HEK293 (cell line): Measurements from ENCODE around the gene FUOM.
"Not testable (repeated sequence)": the region's sequence is repeated elsewhere in the genome, so short reads cannot be mapped to it uniquely, and the experiment has no call there.

Source experiments
- CTCF ChIA-PET: fragments of 350-600 bp; formaldehyde crosslinking; extraction: SDS; loops from one replicate; lab custom pipeline; 2021; ENCODE audit warnings: antibody characterized with exemption; lab: Yijun Ruan, JAX
- POLR2A ChIA-PET: fragments of 300-600 bp; formaldehyde crosslinking; extraction: SDS; loops from one replicate; lab custom pipeline; 2020; ENCODE audit warnings: antibody characterized with exemption, inconsistent platforms; lab: Yijun Ruan, JAX
- H3K27ac ChIP-seq: fragments of 200-500 bp; sonication (Bioruptor generic); 2 replicates; pipeline ENCODE4 v1.5.1; 2014; ENCODE audit warnings: low read depth, low read length, control low read depth, inconsistent platforms; ENCODE audit errors: extremely low read depth
- H3K36me3 ChIP-seq, 2 experiments: fragments of 200-500 bp in 1 of 2; sonication (Bioruptor generic) in 1 of 2; 1 replicate in 1 of 2; 2 replicates in 1 of 2; pipeline ENCODE4 v1.5.1; 2014 to 2017; ENCODE audit warnings: inconsistent platforms in 2 of 2, low read length in 2 of 2; ENCODE audit not compliant: control insufficient read depth in 2 of 2, insufficient read depth in 1 of 2
- H3K4me1 ChIP-seq: fragments of 200-500 bp; sonication (Bioruptor generic); 2 replicates; pipeline ENCODE4 v1.5.1; 2014; ENCODE audit warnings: mild to moderate bottlenecking, low read length, inconsistent platforms; ENCODE audit not compliant: control insufficient read depth, insufficient read depth
- H3K4me3 ChIP-seq: 2 replicates; pipeline ENCODE4 v1.5.1; 2011; ENCODE audit warnings: low read depth, mild to moderate bottlenecking, control low read depth, low read length, moderate library complexity
- H3K9me3 ChIP-seq: fragments of 200-500 bp; sonication (Bioruptor generic); 2 replicates; pipeline ENCODE4 v1.5.1; 2014; ENCODE audit warnings: low read depth, low read length, inconsistent platforms; ENCODE audit not compliant: control insufficient read depth, insufficient read depth
- GLIS2 ChIP-seq: fragments of 450-650 bp; formaldehyde crosslinking; IDR thresholded peaks from 2 replicates; pipeline ENCODE4 v1.5.1; 2016; ENCODE audit warnings: missing biosample characterization, missing genetic modification characterization
- KLF1 ChIP-seq: fragments of 450-650 bp; formaldehyde crosslinking; IDR thresholded peaks from 2 replicates; pipeline ENCODE4 v1.5.1; 2016; ENCODE audit warnings: missing biosample characterization, missing genetic modification characterization
- KLF9 ChIP-seq: fragments of 450-650 bp; formaldehyde crosslinking; IDR thresholded peaks from 2 replicates; pipeline ENCODE4 v1.5.1; 2016; ENCODE audit warnings: missing biosample characterization, missing genetic modification characterization, low read depth
- SP2 ChIP-seq: fragments of 450-650 bp; formaldehyde crosslinking; IDR thresholded peaks from 2 replicates; pipeline ENCODE4 v1.5.1; 2016; ENCODE audit warnings: missing biosample characterization, missing genetic modification characterization
- SP3 ChIP-seq: fragments of 450-650 bp; formaldehyde crosslinking; IDR thresholded peaks from 2 replicates; pipeline ENCODE4 v1.5.1; 2016; ENCODE audit warnings: missing biosample characterization, missing genetic modification characterization
- ZBTB20 ChIP-seq: fragments of 450-650 bp; formaldehyde crosslinking; IDR thresholded peaks from 2 replicates; pipeline ENCODE4 v1.5.1; 2016; ENCODE audit warnings: missing biosample characterization, missing genetic modification characterization
- ZIC2 ChIP-seq: fragments of 450-650 bp; formaldehyde crosslinking; IDR thresholded peaks from 2 replicates; pipeline ENCODE4 v1.5.1; 2016; ENCODE audit warnings: missing biosample characterization, missing genetic modification characterization
- ZNF121 ChIP-seq: fragments of 450-650 bp; formaldehyde crosslinking; IDR thresholded peaks from 2 replicates; pipeline ENCODE4 v1.5.1; 2016; ENCODE audit warnings: missing biosample characterization, missing genetic modification characterization
- ZNF16 ChIP-seq: fragments of 450-650 bp; formaldehyde crosslinking; IDR thresholded peaks from 2 replicates; pipeline ENCODE4 v1.5.1; 2016; ENCODE audit warnings: low read depth, missing biosample characterization, missing genetic modification characterization
- ZNF2 ChIP-seq: fragments of 450-650 bp; formaldehyde crosslinking; IDR thresholded peaks from 2 replicates; pipeline ENCODE4 v1.5.1; 2016; ENCODE audit warnings: missing biosample characterization, missing genetic modification characterization
- ZNF202 ChIP-seq: fragments of 450-650 bp; formaldehyde crosslinking; IDR thresholded peaks from 2 replicates; pipeline ENCODE4 v1.5.1; 2016; ENCODE audit warnings: missing biosample characterization, missing genetic modification characterization, borderline replicate concordance
- ZNF214 ChIP-seq: fragments of 450-650 bp; formaldehyde crosslinking; IDR thresholded peaks from 2 replicates; pipeline ENCODE4 v1.5.1; 2017; ENCODE audit warnings: missing biosample characterization, mild to moderate bottlenecking, missing genetic modification characterization, borderline replicate concordance
- ZNF335 ChIP-seq: fragments of 450-650 bp; formaldehyde crosslinking; conservative IDR thresholded peaks from 2 replicates; pipeline ENCODE4 v1.5.1; 2016; ENCODE audit warnings: missing biosample characterization, missing genetic modification characterization
- ZNF341 ChIP-seq: fragments of 450-650 bp; formaldehyde crosslinking; IDR thresholded peaks from 2 replicates; pipeline ENCODE4; 2016; ENCODE audit warnings: low read depth, missing biosample characterization, missing genetic modification characterization
- TF ChIP-seq, protein P1 (sequence below): fragments of 450-650 bp; formaldehyde crosslinking; IDR thresholded peaks from 2 replicates; pipeline ENCODE4 v1.5.1; 2016; ENCODE audit warnings: missing biosample characterization, missing genetic modification characterization
- TF ChIP-seq, protein P2 (sequence below): fragments of 450-650 bp; formaldehyde crosslinking; IDR thresholded peaks from 2 replicates; pipeline ENCODE4 v1.5.1; 2017; ENCODE audit warnings: missing biosample characterization, missing genetic modification characterization
- TF ChIP-seq, protein P3 (sequence below): fragments of 450-650 bp; formaldehyde crosslinking; IDR thresholded peaks from 2 replicates; pipeline ENCODE4 v1.5.1; 2017; ENCODE audit warnings: missing biosample characterization, mild to moderate bottlenecking, missing genetic modification characterization, moderate library complexity
- TF ChIP-seq, protein P4 (sequence below): fragments of 450-650 bp; IDR thresholded peaks from 2 replicates; pipeline ENCODE4 v1.5.1; 2018; ENCODE audit warnings: missing biosample characterization, mild to moderate bottlenecking, missing genetic modification characterization
- TF ChIP-seq, protein P5 (sequence below): fragments of 450-650 bp; formaldehyde crosslinking; IDR thresholded peaks from 2 replicates; pipeline ENCODE4 v1.5.1; 2017; ENCODE audit warnings: missing biosample characterization, missing genetic modification characterization

Gene FUOM

DNA sequence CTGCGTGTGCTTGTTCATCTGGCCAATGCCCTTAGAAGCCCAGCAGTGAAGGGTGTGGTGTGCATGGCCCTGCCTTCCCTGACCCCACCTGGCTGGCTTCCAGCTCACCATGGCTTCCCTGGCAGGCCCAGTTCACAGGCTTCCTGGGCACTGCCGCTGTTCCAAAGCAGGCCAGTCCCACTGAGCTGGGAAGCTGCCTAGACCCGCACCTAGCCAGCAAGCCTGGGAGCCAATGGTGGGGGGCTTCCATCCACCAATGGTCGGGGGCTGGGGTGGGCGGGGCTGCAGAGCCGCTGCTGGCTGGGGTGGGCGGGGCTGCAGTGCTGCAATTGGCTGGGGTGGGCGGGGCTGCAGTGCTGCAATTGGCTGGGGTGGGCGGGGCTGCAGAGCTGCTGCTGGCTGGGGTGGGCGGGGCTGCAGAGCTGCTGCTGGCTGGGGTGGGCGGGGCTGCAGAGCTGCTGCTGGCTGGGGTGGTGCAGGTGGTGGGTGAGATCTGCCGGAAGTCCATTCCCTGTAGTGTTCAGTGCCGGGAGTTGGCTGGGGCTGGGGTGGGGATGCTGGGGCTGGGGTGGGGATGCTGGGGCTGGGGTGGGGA, 33.5 kb downstream of the FUOM start:
- Histone ChIP-seq H3K9me3 (no peaks in the 10 kb centered on the region), H3K36me3 (no peaks in the 10 kb centered on the region), H3K4me3 (peak overlapping the region; percentile 38), H3K4me1 (peaks cover 8% of the 10 kb centered on the region; the same call in 1 of the 2 replicates), H3K27ac (no peak overlapping the region)
- ChIA-PET POLR2A (interaction anchor here (0.7 to 1.9 kb wide), 3 partner anchors 9 to 356 kb away, joined by 4 to 15 read pairs (median 4); no protein-coding TSS in a partner anchor), CTCF (interaction anchor here (0.5 to 1.2 kb wide), 3 partner anchors 16 to 181 kb away, joined by 3 to 5 read pairs (median 5); no protein-coding TSS in a partner anchor)
- TF ChIP-seq SP3 (peak; percentile 35; the same call in 1 of the 2 replicates), ZNF335 (peak; percentile 74), ZBTB20 (tag by site-specific recombination) (peak; percentile 36; the same call in 1 of the 2 replicates), ZNF214 (tag by site-specific recombination) (no peak), GLIS2 (peak; percentile 29; the same call in 1 of the 2 replicates), ZNF202 (tag by site-specific recombination) (no peak), SP2 (tag by site-specific recombination) (peak; percentile 32), ZNF341 (tag by site-specific recombination) (peak; percentile 76), ZIC2 (tag by site-specific recombination) (peak; percentile 55; the same call in 1 of the 2 replicates), KLF9 (tag by site-specific recombination) (peak; percentile 68), ZNF16 (tag by site-specific recombination) (no peak), ZNF121 (tag by site-specific recombination) (peak; percentile 81), KLF1 (peak; percentile 59), ZNF2 (tag by site-specific recombination) (no peak)
- TF ChIP-seq, protein P1, sequence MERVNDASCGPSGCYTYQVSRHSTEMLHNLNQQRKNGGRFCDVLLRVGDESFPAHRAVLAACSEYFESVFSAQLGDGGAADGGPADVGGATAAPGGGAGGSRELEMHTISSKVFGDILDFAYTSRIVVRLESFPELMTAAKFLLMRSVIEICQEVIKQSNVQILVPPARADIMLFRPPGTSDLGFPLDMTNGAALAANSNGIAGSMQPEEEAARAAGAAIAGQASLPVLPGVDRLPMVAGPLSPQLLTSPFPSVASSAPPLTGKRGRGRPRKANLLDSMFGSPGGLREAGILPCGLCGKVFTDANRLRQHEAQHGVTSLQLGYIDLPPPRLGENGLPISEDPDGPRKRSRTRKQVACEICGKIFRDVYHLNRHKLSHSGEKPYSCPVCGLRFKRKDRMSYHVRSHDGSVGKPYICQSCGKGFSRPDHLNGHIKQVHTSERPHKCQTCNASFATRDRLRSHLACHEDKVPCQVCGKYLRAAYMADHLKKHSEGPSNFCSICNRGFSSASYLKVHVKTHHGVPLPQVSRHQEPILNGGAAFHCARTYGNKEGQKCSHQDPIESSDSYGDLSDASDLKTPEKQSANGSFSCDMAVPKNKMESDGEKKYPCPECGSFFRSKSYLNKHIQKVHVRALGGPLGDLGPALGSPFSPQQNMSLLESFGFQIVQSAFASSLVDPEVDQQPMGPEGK = peak; percentile 67
- TF ChIP-seq, protein P2, sequence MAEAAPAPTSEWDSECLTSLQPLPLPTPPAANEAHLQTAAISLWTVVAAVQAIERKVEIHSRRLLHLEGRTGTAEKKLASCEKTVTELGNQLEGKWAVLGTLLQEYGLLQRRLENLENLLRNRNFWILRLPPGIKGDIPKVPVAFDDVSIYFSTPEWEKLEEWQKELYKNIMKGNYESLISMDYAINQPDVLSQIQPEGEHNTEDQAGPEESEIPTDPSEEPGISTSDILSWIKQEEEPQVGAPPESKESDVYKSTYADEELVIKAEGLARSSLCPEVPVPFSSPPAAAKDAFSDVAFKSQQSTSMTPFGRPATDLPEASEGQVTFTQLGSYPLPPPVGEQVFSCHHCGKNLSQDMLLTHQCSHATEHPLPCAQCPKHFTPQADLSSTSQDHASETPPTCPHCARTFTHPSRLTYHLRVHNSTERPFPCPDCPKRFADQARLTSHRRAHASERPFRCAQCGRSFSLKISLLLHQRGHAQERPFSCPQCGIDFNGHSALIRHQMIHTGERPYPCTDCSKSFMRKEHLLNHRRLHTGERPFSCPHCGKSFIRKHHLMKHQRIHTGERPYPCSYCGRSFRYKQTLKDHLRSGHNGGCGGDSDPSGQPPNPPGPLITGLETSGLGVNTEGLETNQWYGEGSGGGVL = no peak
- TF ChIP-seq, protein P3, sequence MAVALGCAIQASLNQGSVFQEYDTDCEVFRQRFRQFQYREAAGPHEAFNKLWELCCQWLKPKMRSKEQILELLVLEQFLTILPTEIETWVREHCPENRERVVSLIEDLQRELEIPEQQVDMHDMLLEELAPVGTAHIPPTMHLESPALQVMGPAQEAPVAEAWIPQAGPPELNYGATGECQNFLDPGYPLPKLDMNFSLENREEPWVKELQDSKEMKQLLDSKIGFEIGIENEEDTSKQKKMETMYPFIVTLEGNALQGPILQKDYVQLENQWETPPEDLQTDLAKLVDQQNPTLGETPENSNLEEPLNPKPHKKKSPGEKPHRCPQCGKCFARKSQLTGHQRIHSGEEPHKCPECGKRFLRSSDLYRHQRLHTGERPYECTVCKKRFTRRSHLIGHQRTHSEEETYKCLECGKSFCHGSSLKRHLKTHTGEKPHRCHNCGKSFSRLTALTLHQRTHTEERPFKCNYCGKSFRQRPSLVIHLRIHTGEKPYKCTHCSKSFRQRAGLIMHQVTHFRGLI (tag by site-specific recombination) = 0 out of 2 replicates have a peak, but pooled peaks have one; percentile 26
- TF ChIP-seq, protein P4, sequence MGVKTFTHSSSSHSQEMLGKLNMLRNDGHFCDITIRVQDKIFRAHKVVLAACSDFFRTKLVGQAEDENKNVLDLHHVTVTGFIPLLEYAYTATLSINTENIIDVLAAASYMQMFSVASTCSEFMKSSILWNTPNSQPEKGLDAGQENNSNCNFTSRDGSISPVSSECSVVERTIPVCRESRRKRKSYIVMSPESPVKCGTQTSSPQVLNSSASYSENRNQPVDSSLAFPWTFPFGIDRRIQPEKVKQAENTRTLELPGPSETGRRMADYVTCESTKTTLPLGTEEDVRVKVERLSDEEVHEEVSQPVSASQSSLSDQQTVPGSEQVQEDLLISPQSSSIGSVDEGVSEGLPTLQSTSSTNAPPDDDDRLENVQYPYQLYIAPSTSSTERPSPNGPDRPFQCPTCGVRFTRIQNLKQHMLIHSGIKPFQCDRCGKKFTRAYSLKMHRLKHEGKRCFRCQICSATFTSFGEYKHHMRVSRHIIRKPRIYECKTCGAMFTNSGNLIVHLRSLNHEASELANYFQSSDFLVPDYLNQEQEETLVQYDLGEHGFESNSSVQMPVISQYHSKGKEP (tag by site-specific recombination) = no peak
- TF ChIP-seq, protein P5, sequence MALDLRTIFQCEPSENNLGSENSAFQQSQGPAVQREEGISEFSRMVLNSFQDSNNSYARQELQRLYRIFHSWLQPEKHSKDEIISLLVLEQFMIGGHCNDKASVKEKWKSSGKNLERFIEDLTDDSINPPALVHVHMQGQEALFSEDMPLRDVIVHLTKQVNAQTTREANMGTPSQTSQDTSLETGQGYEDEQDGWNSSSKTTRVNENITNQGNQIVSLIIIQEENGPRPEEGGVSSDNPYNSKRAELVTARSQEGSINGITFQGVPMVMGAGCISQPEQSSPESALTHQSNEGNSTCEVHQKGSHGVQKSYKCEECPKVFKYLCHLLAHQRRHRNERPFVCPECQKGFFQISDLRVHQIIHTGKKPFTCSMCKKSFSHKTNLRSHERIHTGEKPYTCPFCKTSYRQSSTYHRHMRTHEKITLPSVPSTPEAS (tag by site-specific recombination) = no peak

DNA sequence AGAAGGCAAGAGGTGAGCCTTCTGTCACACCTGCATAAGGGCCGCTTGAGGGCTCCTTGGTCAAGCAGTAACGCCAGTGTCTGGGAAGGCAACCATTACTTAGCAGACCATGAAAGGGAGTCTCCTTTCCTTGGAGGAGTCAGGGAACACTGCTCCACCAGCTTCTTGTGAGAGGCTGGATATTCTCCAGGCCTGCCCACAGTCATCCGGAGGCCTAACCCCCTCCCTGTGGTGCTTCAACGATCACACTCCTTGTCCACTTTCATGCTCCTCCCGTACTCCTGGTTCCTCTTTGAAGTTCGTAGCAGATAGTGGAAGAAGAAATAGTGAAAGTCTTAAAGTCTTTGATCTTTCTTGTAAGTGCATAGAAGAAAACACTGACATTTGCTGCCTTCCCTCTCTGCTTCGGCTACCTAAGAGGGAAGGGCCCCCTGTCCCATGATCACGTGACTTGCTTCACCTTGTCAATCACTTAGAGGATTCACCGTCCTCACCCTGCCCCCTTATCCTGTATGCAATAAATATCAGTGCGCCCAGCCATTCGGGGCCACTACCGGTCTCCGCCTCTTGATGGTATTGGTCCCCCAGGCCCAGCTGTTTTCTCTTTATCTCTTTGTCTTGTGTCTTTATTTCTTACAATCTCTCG, 35.6 kb downstream of the FUOM start:
- H3K4me1 ChIP-seq, H3K4me3 ChIP-seq, H3K9me3 ChIP-seq, H3K36me3 ChIP-seq, H3K27ac ChIP-seq, POLR2A ChIA-PET: not testable (repeated sequence)
- CTCF ChIA-PET = interaction anchor here (1.6 kb wide), 1 partner anchor 14 kb away, joined by 3 read pairs; no protein-coding TSS in a partner anchor
